HG03469 (cell line): ENCODE data around the gene ADGRG6.
"Not testable (repeated sequence)": the region's sequence is repeated elsewhere in the genome, so short reads cannot be mapped to it uniquely, and the experiment has no call there.

ENCODE experiments used
- ATAC-seq: cut with Tn5 transposase; IDR thresholded peaks from one replicate; pipeline ENCODE4 v1.9.1; 2021; ENCODE audit warnings: mild to moderate bottlenecking, moderate library complexity, moderate number of reproducible peaks; ENCODE audit not compliant: unreplicated experiment

ADGRG6 gene

GRCh38 chr6:142301651-142302391 is at the start of gene ADGRG6:
ADGRG6 (plus strand) TSS chr6:142302007; CDS start chr6:142302330, 323 bp downstream.
- no peak for ATAC-seq

GRCh38 chr6:142254513-142254912 is 47.3 kb upstream of the ADGRG6 start:
- ATAC-seq = no peak

GRCh38 chr6:142255785-142256184 is 46.0 kb upstream of the ADGRG6 start:
- ATAC-seq = no peak

- ATAC-seq = no peak
These were observed 43.5 kb upstream of the ADGRG6 start for GRCh38 chr6:142258305-142258704.

GRCh38 chr6:142258757-142259156 is 43.0 kb upstream of the ADGRG6 start:
- no peak for ATAC-seq

- no peak for ATAC-seq
These were observed 41.1 kb upstream of the ADGRG6 start for GRCh38 chr6:142260748-142261147.

- ATAC-seq = no peak
These were observed 39.6 kb upstream of the ADGRG6 start for GRCh38 chr6:142262231-142262630.

GRCh38 chr6:142265476-142265875 is 36.3 kb upstream of the ADGRG6 start:
- ATAC-seq = no peak

- no peak for ATAC-seq
These were observed 35.7 kb upstream of the ADGRG6 start for GRCh38 chr6:142266060-142266459.

- ATAC-seq = no peak
These were observed 30.3 kb upstream of the ADGRG6 start for GRCh38 chr6:142271476-142271875.

- ATAC-seq = no peak
These were observed 27.2 kb upstream of the ADGRG6 start for GRCh38 chr6:142274656-142275055.

- ATAC-seq = no peak
These were observed 26.4 kb upstream of the ADGRG6 start for GRCh38 chr6:142275236-142276006.

- ATAC-seq = no peak
These were observed 25.6 kb upstream of the ADGRG6 start for GRCh38 chr6:142276256-142276655.

- no peak for ATAC-seq
These were observed 22.2 kb upstream of the ADGRG6 start for GRCh38 chr6:142279350-142280180.

GRCh38 chr6:142280265-142280664 is 21.5 kb upstream of the ADGRG6 start:
- no peak for ATAC-seq

- ATAC-seq = no peak
These were observed 20.9 kb upstream of the ADGRG6 start for GRCh38 chr6:142280927-142281326.

GRCh38 chr6:142283138-142283537 is 18.7 kb upstream of the ADGRG6 start:
- not testable (repeated sequence) for ATAC-seq

GRCh38 chr6:142284419-142284818 is 17.4 kb upstream of the ADGRG6 start:
- no peak for ATAC-seq

- ATAC-seq = no peak
These were observed 16.3 kb upstream of the ADGRG6 start for GRCh38 chr6:142285235-142286087.

GRCh38 chr6:142286088-142286409 is 15.8 kb upstream of the ADGRG6 start:
- ATAC-seq = no peak

- ATAC-seq = no peak
These were observed 12.1 kb upstream of the ADGRG6 start for GRCh38 chr6:142289687-142290086.
